ENCODE results near the gene DGKI. TPM values are rescaled to one million over a fixed set of nuclear protein-coding genes. Genes with fewer than 3 reads are reported as not detected.
A peak's percentile ranks its signal among the peaks of the same experiment; 100 is the strongest.

The DGKI gene
- total and polyA plus RNA-seq, 9 of the 15 experiments (the other 6 are each of a cell fraction or from before 2014, with no cell fraction given), result 0.11 to 0.54 (median 0.15) TPM; not detected in 5

DNA sequence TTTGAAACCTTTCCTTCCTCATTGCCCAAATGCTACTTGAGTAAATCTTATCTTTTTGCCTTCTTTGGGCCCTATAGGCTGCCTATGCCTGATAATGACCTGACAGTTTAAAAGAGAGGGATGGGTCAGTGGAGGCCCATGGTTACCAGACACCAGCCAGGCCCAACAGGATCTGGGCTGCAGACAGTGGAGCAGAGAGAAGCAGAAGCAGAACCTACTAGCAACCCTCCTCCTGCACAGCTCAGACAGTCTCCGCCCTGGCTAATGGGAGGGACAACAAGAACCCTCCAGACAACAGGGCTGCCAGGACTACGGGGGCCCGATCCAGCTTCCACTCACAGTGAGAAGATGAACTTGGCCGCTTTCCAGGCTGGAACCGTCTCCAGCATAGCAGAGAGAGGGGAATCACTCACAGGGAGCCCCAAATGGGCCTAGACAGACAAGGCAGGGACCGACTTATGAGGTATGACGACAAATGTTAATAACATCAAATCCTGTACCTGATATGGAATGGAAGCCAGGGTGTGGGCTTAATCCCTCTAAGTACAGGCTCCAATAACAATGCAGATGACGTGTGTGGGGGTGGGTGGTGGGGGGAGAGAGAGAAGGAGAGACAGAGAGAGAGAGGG is 31.7 kb upstream of the DGKI start (continued):
- TF ChIP-seq THRA (IDR thresholded peaks at IDR 0.05) (no peak), CBFA2T2 (conservative IDR thresholded peaks at IDR 0.05) (peak; percentile 28; the same call in 1 of the 2 replicates), ZNF830 (CRISPR knock-in tag; IDR thresholded peaks at IDR 0.05) (no peak), HNRNPUL1 (IDR thresholded peaks at IDR 0.05; ENCODE audit: low read length) (no peak), SOX6 (IDR thresholded peaks at IDR 0.05) (peak; percentile 17; the same call in 1 of the 2 replicates), NR2C1 (IDR thresholded peaks at IDR 0.05) (no peak), NR2C1 (tag; IDR thresholded peaks at IDR 0.05) (no peak), DPF2 (IDR thresholded peaks at IDR 0.05) (peak; percentile 63), EGR1 (conservative IDR thresholded peaks at IDR 0.05) (0 out of 2 replicates have a peak, but pooled peaks have one; percentile 23), DLX4 (CRISPR knock-in tag; IDR thresholded peaks at IDR 0.05) (no peak), GATAD2A (IDR thresholded peaks at IDR 0.05) (no peak), SLC30A9 (CRISPR knock-in tag; IDR thresholded peaks at IDR 0.05) (no peak), GTF2E2 (tag; IDR thresholded peaks at IDR 0.05) (no peak), POLR2B (IDR thresholded peaks at IDR 0.05; ENCODE audit: low read depth, partially characterized antibody) (no peak), HCFC1 (IDR thresholded peaks at IDR 0.05; ENCODE audit: low read depth, low read length) (no peak), CBFA2T3 (IDR thresholded peaks at IDR 0.05) (peak; percentile 70), RHOXF2B (CRISPR knock-in tag; conservative IDR thresholded peaks at IDR 0.05) (no peak), GTF2A2 (tag; IDR thresholded peaks at IDR 0.05) (no peak), TEAD4 (IDR thresholded peaks at IDR 0.05; ENCODE audit: low read length) (peak; percentile 69), TEAD4 (CRISPR knock-in tag; IDR thresholded peaks at IDR 0.05; ENCODE audit: borderline replicate concordance) (no peak), DIDO1 (tag; IDR thresholded peaks at IDR 0.05; ENCODE audit: low read depth) (no peak), ARID1B (IDR thresholded peaks at IDR 0.05) (peak; percentile 78), TCF3 (CRISPR knock-in tag; IDR thresholded peaks at IDR 0.05) (peak; percentile 79), ZNF408 (CRISPR knock-in tag; IDR thresholded peaks at IDR 0.05; ENCODE audit: low read depth) (no peak), SIX5 (IDR thresholded peaks at IDR 0.05; ENCODE audit: borderline replicate concordance in 1 of 2, insufficient read depth in 1 of 2, low read depth in 1 of 2, low read length in 2 of 2) (no peak)
- TF ChIP-seq, protein P1, sequence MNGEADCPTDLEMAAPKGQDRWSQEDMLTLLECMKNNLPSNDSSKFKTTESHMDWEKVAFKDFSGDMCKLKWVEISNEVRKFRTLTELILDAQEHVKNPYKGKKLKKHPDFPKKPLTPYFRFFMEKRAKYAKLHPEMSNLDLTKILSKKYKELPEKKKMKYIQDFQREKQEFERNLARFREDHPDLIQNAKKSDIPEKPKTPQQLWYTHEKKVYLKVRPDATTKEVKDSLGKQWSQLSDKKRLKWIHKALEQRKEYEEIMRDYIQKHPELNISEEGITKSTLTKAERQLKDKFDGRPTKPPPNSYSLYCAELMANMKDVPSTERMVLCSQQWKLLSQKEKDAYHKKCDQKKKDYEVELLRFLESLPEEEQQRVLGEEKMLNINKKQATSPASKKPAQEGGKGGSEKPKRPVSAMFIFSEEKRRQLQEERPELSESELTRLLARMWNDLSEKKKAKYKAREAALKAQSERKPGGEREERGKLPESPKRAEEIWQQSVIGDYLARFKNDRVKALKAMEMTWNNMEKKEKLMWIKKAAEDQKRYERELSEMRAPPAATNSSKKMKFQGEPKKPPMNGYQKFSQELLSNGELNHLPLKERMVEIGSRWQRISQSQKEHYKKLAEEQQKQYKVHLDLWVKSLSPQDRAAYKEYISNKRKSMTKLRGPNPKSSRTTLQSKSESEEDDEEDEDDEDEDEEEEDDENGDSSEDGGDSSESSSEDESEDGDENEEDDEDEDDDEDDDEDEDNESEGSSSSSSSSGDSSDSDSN (IDR thresholded peaks at IDR 0.05; ENCODE audit: borderline replicate concordance in 1 of 2, low read depth in 2 of 2, low read length in 2 of 2), result no peak
- TF ChIP-seq, protein P2, sequence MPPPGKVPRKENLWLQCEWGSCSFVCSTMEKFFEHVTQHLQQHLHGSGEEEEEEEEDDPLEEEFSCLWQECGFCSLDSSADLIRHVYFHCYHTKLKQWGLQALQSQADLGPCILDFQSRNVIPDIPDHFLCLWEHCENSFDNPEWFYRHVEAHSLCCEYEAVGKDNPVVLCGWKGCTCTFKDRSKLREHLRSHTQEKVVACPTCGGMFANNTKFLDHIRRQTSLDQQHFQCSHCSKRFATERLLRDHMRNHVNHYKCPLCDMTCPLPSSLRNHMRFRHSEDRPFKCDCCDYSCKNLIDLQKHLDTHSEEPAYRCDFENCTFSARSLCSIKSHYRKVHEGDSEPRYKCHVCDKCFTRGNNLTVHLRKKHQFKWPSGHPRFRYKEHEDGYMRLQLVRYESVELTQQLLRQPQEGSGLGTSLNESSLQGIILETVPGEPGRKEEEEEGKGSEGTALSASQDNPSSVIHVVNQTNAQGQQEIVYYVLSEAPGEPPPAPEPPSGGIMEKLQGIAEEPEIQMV (tag; conservative IDR thresholded peaks at IDR 0.05; ENCODE audit: low read depth), result no peak
